ENCODE data around the gene ZNF804B. TPM values are rescaled to one million over a fixed set of nuclear protein-coding genes. Genes with fewer than 3 reads are reported as not detected.

ZNF804B gene
- total RNA-seq, 1 donor from 2014 or later, result not detected

GRCh38 chr7:88868456-88868855 is 109.0 kb downstream of the ZNF804B start:
- Mint-ChIP-seq H3K4me1 (ENCODE audit: unreplicated experiment) (no peaks in the 10 kb centered on the region), H3K27ac (ENCODE audit: unreplicated experiment) (no peak overlapping the region), H3K9me3 (ENCODE audit: unreplicated experiment) (no peaks in the 10 kb centered on the region), H3K27me3 (ENCODE audit: unreplicated experiment) (no peaks in the 10 kb centered on the region), H3K4me3 (ENCODE audit: unreplicated experiment) (no peak overlapping the region), H3K36me3 (ENCODE audit: low read depth, unreplicated experiment) (no peaks in the 10 kb centered on the region)
- no peak for DNase-seq (ENCODE audit: low spot score)
- TF ChIP-seq CTCF (IDR thresholded peaks at IDR 0.05; ENCODE audit: unreplicated experiment), result no peak

- no peak for DNase-seq (ENCODE audit: low spot score)
- H3K4me3 Mint-ChIP-seq (ENCODE audit: unreplicated experiment), result no peak overlapping the region
- no peaks in the 10 kb centered on the region for H3K27me3 Mint-ChIP-seq (ENCODE audit: unreplicated experiment)
- H3K4me1 Mint-ChIP-seq (ENCODE audit: unreplicated experiment), result no peaks in the 10 kb centered on the region
- no peaks in the 10 kb centered on the region for H3K36me3 Mint-ChIP-seq (ENCODE audit: low read depth, unreplicated experiment)
- no peak for TF ChIP-seq CTCF (IDR thresholded peaks at IDR 0.05; ENCODE audit: unreplicated experiment)
- no peak overlapping the region for H3K27ac Mint-ChIP-seq (ENCODE audit: unreplicated experiment)
- no peaks in the 10 kb centered on the region for H3K9me3 Mint-ChIP-seq (ENCODE audit: unreplicated experiment)
These were observed 121.6 kb downstream of the ZNF804B start for GRCh38 chr7:88881136-88881535.

- no peak for DNase-seq (ENCODE audit: low spot score)
- no peaks in the 10 kb centered on the region for H3K9me3 Mint-ChIP-seq (ENCODE audit: unreplicated experiment)
- H3K36me3 Mint-ChIP-seq (ENCODE audit: low read depth, unreplicated experiment), result no peaks in the 10 kb centered on the region
- H3K4me1 Mint-ChIP-seq (ENCODE audit: unreplicated experiment), result no peaks in the 10 kb centered on the region
- H3K4me3 Mint-ChIP-seq (ENCODE audit: unreplicated experiment), result no peak overlapping the region
- H3K27ac Mint-ChIP-seq (ENCODE audit: unreplicated experiment), result no peak overlapping the region
- no peaks in the 10 kb centered on the region for H3K27me3 Mint-ChIP-seq (ENCODE audit: unreplicated experiment)
- no peak for TF ChIP-seq CTCF (IDR thresholded peaks at IDR 0.05; ENCODE audit: unreplicated experiment)
These were observed 125.6 kb downstream of the ZNF804B start for GRCh38 chr7:88885131-88885530.

DNA sequence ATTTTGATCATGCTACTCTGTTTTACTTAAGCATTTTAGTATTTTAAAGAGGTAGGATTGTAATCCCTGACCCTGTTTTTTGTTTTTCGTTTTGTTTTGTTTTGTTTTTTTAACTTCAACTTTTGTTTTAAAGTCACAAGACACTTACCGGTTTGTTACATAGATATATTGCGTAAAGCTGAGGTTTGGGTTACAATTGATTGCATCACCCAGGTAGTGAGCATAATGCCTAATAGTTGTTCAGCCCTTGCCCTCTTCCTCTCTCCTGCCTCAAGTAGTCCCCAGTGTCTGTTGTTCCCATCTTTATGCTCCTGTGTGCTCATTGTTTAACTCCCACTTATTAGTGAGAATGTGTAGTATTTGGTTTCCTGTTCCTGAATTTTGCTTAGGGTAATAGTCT is 129.2 kb downstream of the ZNF804B start:
- DNase-seq (ENCODE audit: low spot score), result no peak
- Mint-ChIP-seq H3K4me3 (ENCODE audit: unreplicated experiment) (no peak overlapping the region), H3K9me3 (ENCODE audit: unreplicated experiment) (no peaks in the 10 kb centered on the region), H3K36me3 (ENCODE audit: low read depth, unreplicated experiment) (no peaks in the 10 kb centered on the region), H3K27me3 (ENCODE audit: unreplicated experiment) (no peaks in the 10 kb centered on the region), H3K4me1 (ENCODE audit: unreplicated experiment) (no peaks in the 10 kb centered on the region), H3K27ac (ENCODE audit: unreplicated experiment) (no peak overlapping the region)
- no peak for TF ChIP-seq CTCF (IDR thresholded peaks at IDR 0.05; ENCODE audit: unreplicated experiment)

- Mint-ChIP-seq H3K27ac (ENCODE audit: unreplicated experiment) (no peak overlapping the region), H3K4me1 (ENCODE audit: unreplicated experiment) (no peaks in the 10 kb centered on the region), H3K27me3 (ENCODE audit: unreplicated experiment) (no peaks in the 10 kb centered on the region), H3K9me3 (ENCODE audit: unreplicated experiment) (no peaks in the 10 kb centered on the region), H3K4me3 (ENCODE audit: unreplicated experiment) (no peak overlapping the region), H3K36me3 (ENCODE audit: low read depth, unreplicated experiment) (no peaks in the 10 kb centered on the region)
- DNase-seq (ENCODE audit: low spot score), result no peak
- TF ChIP-seq CTCF (IDR thresholded peaks at IDR 0.05; ENCODE audit: unreplicated experiment), result no peak
These were observed 151.0 kb downstream of the ZNF804B start for GRCh38 chr7:88910516-88910915.
